Heart left ventricle (tissue), 13 donors: Measurements from ENCODE around the gene SCP2.

Source experiments
- POLR2A ChIP-seq, 2 donors: fragments of 450-650 bp; IDR thresholded peaks; one replicate each; pipeline ENCODE4 v1.6.1; 2017; ENCODE audit warnings: antibody characterized with exemption in 2 of 2, mild to moderate bottlenecking in 2 of 2, moderate library complexity in 2 of 2
- TF ChIP-seq, protein P1 (sequence below), 12 donors: fragments of 200-600 bp; sonication (generic) in 4 of 12; IDR thresholded peaks; one replicate each; pipeline versions ENCODE4 v1.5.0 to v1.8.0; 2018 to 2022; ENCODE audit warnings: antibody characterized with exemption in 12 of 12, mild to moderate bottlenecking in 5 of 12
- donor health status: ischemic (EF 13 %, LVEDD 7.1; RV severe dilation, severe dysfunction).
- donor health status: DM: no; HTN: yes; CAD: no.
- donor health status: DM: no; HTN: no; CAD: no.
- donor health status: ischemic (EF 25% LVEDD 6.9; RV normal size, moderate dysfunction).
- donor health status: ischemic (EF 25% LVEDD 5.7; RV mildly dilated, moderate dysfunction).
- donor health status: ischemic (EF 35%, LVEDD 5.7; RV mildly dilated, moderate dysfunction).
- donor health status: nonischemic (EF 11% LVEDD 7.7; RV severe dilation, severe dysfunction).
- donor health status: DM: yes; HTN: yes; CAD: no.
- donor health status: PGD.
- donor health status: ischemic (EF 29% LVEDD 5.4; RV normal size, mild dysfunction).
- donor health status: nonischemic (EF 23%, LVEDD 6.1; RV moderate dilation, normal function).

DNA sequence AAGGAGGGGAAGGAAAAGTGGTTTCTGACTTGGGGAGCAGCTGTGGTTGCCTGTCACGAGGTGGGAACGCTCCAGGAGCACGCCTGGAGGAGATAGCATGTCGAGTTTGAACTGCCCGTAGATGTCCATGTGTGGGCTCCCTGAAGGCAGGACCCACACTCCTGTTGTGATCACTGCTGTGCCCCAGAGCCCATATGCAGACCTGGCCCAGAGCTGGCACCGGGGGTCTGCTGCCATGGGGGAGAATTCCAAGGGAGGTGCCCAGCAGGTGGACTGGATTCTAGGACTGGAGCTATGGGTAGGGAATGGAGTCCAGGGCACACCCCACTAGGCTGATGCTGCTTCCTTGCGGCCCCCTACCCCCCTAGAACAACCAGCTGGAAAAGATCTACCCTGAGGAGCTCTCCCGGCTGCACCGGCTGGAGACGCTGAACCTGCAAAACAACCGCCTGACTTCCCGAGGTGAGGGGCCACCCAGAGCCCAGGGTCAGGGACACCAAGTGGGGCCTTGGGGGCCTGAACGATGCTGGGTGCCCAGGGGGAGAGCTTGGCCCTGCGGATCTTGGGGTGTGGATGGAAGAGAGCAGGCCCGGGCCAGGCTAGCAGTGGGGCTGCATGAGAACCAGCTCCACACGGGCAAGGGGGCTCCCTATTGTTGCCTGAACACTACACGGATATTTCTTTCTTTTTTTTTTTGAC is 144.2 kb downstream of the SCP2 start:
- TF ChIP-seq, protein P1, sequence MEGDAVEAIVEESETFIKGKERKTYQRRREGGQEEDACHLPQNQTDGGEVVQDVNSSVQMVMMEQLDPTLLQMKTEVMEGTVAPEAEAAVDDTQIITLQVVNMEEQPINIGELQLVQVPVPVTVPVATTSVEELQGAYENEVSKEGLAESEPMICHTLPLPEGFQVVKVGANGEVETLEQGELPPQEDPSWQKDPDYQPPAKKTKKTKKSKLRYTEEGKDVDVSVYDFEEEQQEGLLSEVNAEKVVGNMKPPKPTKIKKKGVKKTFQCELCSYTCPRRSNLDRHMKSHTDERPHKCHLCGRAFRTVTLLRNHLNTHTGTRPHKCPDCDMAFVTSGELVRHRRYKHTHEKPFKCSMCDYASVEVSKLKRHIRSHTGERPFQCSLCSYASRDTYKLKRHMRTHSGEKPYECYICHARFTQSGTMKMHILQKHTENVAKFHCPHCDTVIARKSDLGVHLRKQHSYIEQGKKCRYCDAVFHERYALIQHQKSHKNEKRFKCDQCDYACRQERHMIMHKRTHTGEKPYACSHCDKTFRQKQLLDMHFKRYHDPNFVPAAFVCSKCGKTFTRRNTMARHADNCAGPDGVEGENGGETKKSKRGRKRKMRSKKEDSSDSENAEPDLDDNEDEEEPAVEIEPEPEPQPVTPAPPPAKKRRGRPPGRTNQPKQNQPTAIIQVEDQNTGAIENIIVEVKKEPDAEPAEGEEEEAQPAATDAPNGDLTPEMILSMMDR (IDR thresholded peaks at IDR 0.05) = no peak
- no peak for TF ChIP-seq POLR2A (IDR thresholded peaks at IDR 0.05)
